Fibroblast of lung (primary cell): ENCODE results near the gene HCFC2. TPM values are rescaled to one million over a fixed set of nuclear protein-coding genes. Genes with fewer than 3 reads are reported as not detected.

Source experiments
- DNase-seq, 2 donors: peaks; one replicate each; pipeline versions ENCODE4 v3.0.0 to v3.0.0-alpha.2; 2010; ENCODE audit warnings: low read depth in 2 of 2
- H2AFZ ChIP-seq: 2 replicates; pipeline ENCODE4 v1.5.1; 2012; ENCODE audit warnings: low read length, control low read depth, inconsistent platforms
- H3K27ac ChIP-seq: 2 replicates; pipeline ENCODE4 v1.5.1; 2011; ENCODE audit warnings: low read length, control low read depth; ENCODE audit not compliant: insufficient read depth
- H3K27me3 ChIP-seq: 2 replicates; pipeline ENCODE4 v1.5.1; 2011; ENCODE audit warnings: mild to moderate bottlenecking, low read length; ENCODE audit not compliant: control insufficient read depth, insufficient read depth
- H3K36me3 ChIP-seq: 2 replicates; pipeline ENCODE4 v1.5.1; 2011; ENCODE audit warnings: low read length; ENCODE audit not compliant: control insufficient read depth, insufficient read depth
- H3K4me1 ChIP-seq: 2 replicates; pipeline ENCODE4 v1.5.1; 2011; ENCODE audit warnings: low read length; ENCODE audit not compliant: control insufficient read depth, insufficient read depth; ENCODE audit errors: extremely low read depth
- H3K4me2 ChIP-seq: 2 replicates; pipeline ENCODE4 v1.5.1; 2011; ENCODE audit warnings: low read length, control low read depth; ENCODE audit not compliant: insufficient read depth; ENCODE audit errors: extremely low read depth
- H3K4me3 ChIP-seq, 4 experiments: fragments of 200-600 bp in 1 of 4; sonication (generic) in 1 of 4; replicated peaks in 1 of 4; 2 replicates each; pipeline ENCODE4 v1.5.1; 2011 to 2016; ENCODE audit warnings: low read length in 4 of 4, low read depth in 3 of 4, mild to moderate bottlenecking in 3 of 4, control low read depth in 2 of 4, inconsistent platforms in 1 of 4, mixed read lengths in 1 of 4; ENCODE audit not compliant: insufficient read depth in 1 of 4; ENCODE audit errors: control extremely low read depth in 1 of 4
- H3K79me2 ChIP-seq: 2 replicates; pipeline ENCODE4 v1.5.1; 2012; ENCODE audit warnings: mild to moderate bottlenecking, low read length, inconsistent platforms; ENCODE audit not compliant: control insufficient read depth, insufficient read depth
- H3K9ac ChIP-seq: 2 replicates; pipeline ENCODE4 v1.5.1; 2011; ENCODE audit warnings: mild to moderate bottlenecking, low read length, control low read depth; ENCODE audit not compliant: insufficient read depth
- H3K9me3 ChIP-seq: 2 replicates; pipeline ENCODE4 v1.5.1; 2012; ENCODE audit warnings: low read depth, low read length; ENCODE audit not compliant: control insufficient read depth, insufficient read depth
- H4K20me1 ChIP-seq: 2 replicates; pipeline ENCODE4 v1.5.1; 2011; ENCODE audit warnings: low read length; ENCODE audit not compliant: control insufficient read depth, insufficient read depth; ENCODE audit errors: extremely low read depth
- CTCF ChIP-seq, 2 donors: IDR thresholded peaks in 1 of 2; conservative IDR thresholded peaks in 1 of 2; 1 replicate in 1 of 2; 2 replicates in 1 of 2; pipeline ENCODE4 v1.5.1; 2011 to 2012; ENCODE audit warnings: low read length in 2 of 2, control low read depth in 1 of 2, inconsistent platforms in 1 of 2, low read depth in 1 of 2, mild to moderate bottlenecking in 1 of 2
- EZH2 ChIP-seq: IDR thresholded peaks from 2 replicates; pipeline ENCODE4 v1.5.1; 2012; ENCODE audit warnings: low read length, control low read depth, mild to moderate bottlenecking; ENCODE audit errors: missing control alignments
- polyA plus RNA-seq, 2 donors: library from polyadenylated mRNA; depleted of rRNA in 1 of 2; stranded (reverse) in 1 of 2; unstranded in 1 of 2; fragments of >200 nt; gene quantifications; 2 replicates each; pipeline ENCODE4 v1.2.1, GENCODE V29; 2011 to 2012; ENCODE audit warnings: missing spikeins in 1 of 2
- total RNA-seq: library from RNA; depleted of rRNA; stranded (reverse); fragments of >200 nt; gene quantifications from 2 replicates; pipeline ENCODE4 v1.2.1, GENCODE V29; 2014

HCFC2 gene
- total and polyA plus RNA-seq, 2 donors (not counting 1 experiment from before 2014, with no cell fraction given), result 27.0 to 36.2 TPM

DNA sequence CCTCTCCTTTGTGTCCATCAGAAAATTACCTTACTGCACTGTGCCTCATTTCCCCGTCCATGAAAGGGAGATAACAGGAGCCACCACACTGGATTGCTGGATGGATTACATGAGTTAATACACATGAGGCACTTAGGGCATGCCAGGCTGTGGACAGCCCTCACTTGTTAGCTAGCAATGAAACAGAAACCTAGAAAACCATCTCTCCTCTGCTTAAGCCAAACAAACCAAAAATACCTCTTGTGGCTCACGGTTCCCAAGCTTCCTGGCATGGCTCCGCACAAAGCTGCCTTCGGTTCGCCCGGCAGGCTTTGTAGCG lies 660 bp upstream of the HCFC2 start:
- Histone ChIP-seq H3K27me3 (no peaks in the 10 kb centered on the region), H3K9ac (peak overlapping the region; percentile 70), H2AFZ (peak overlapping the region; percentile 91), H3K27ac (peak overlapping the region; percentile 82), H3K36me3 (no peaks in the 10 kb centered on the region), H3K4me2 (peak overlapping the region; percentile 91), H3K9me3 (no peaks in the 10 kb centered on the region), H3K4me3 (peak overlapping the region; percentile 71 to 78 (median 75)), H3K4me1 (peaks cover 6% of the 10 kb centered on the region), H4K20me1 (no peaks in the 10 kb centered on the region), H3K79me2 (peaks cover 24% of the 10 kb centered on the region)
- DNase-seq, result no peak
- TF ChIP-seq CTCF (conservative IDR thresholded peaks at IDR 0.05 in 1 of 2, IDR thresholded peaks at IDR 0.05 in 1 of 2; ENCODE audit: low read depth in 1 of 2, low read length in 2 of 2), result no peak
- TF ChIP-seq EZH2, result no peak

- Histone ChIP-seq H4K20me1 (no peaks in the 10 kb centered on the region), H3K36me3 (no peaks in the 10 kb centered on the region), H3K4me1 (peaks cover 6% of the 10 kb centered on the region), H2AFZ (peak overlapping the region; percentile 80), H3K9ac (peak overlapping the region; percentile 70), H3K4me3 (peak overlapping the region; percentile 71 to 91 (median 75)), H3K9me3 (no peaks in the 10 kb centered on the region), H3K27me3 (no peaks in the 10 kb centered on the region), H3K4me2 (peak overlapping the region; percentile 95), H3K79me2 (peaks cover 24% of the 10 kb centered on the region), H3K27ac (peak overlapping the region; percentile 82)
- TF ChIP-seq EZH2, result no peak
- no peak for TF ChIP-seq CTCF (conservative IDR thresholded peaks at IDR 0.05 in 1 of 2, IDR thresholded peaks at IDR 0.05 in 1 of 2; ENCODE audit: low read depth in 1 of 2, low read length in 2 of 2)
- peak in 1 of 2 donors; percentile 10 for DNase-seq
These were observed 604 bp downstream of the HCFC2 start for GRCh38 chr12:104064842-104065427.

DNA sequence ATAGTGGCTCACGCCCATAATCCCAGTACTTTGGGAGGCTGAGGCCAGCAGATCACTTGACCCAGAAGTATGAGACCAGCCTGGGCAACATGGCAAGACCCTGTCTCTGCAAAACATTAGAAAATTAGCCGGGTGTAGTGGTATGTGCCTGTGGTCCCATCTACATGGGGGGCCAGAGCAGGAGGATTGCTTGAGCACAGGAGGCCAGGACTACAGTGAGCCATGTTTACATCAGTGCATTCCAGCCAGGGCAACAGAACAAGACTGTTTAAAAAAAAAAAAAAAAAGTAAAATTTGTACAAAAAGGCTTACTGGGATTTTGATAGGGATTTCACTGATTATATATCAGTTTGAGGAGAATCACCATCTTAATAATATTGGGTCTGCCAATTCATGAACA lies 7.8 kb downstream of the HCFC2 start:
- Histone ChIP-seq H3K79me2 (peaks cover 5% of the 10 kb centered on the region), H2AFZ (no peak overlapping the region), H3K36me3 (peaks cover 2% of the 10 kb centered on the region), H3K27ac (no peak overlapping the region), H3K27me3 (no peaks in the 10 kb centered on the region), H4K20me1 (no peaks in the 10 kb centered on the region), H3K9ac (no peak overlapping the region), H3K4me2 (no peak overlapping the region), H3K4me1 (no peaks in the 10 kb centered on the region), H3K4me3 (no peak overlapping the region), H3K9me3 (no peaks in the 10 kb centered on the region)
- no peak for TF ChIP-seq CTCF (conservative IDR thresholded peaks at IDR 0.05 in 1 of 2, IDR thresholded peaks at IDR 0.05 in 1 of 2; ENCODE audit: low read depth in 1 of 2, low read length in 2 of 2)
- no peak for TF ChIP-seq EZH2
- DNase-seq, result no peak
